ENCODE results near the gene TFE3. TPM values are rescaled to one million over a fixed set of nuclear protein-coding genes. Genes with fewer than 3 reads are reported as not detected.

TFE3 gene
- total and polyA plus RNA-seq, 2 experiments from 2014 or later: 21.4 to 83.8 TPM

DNA sequence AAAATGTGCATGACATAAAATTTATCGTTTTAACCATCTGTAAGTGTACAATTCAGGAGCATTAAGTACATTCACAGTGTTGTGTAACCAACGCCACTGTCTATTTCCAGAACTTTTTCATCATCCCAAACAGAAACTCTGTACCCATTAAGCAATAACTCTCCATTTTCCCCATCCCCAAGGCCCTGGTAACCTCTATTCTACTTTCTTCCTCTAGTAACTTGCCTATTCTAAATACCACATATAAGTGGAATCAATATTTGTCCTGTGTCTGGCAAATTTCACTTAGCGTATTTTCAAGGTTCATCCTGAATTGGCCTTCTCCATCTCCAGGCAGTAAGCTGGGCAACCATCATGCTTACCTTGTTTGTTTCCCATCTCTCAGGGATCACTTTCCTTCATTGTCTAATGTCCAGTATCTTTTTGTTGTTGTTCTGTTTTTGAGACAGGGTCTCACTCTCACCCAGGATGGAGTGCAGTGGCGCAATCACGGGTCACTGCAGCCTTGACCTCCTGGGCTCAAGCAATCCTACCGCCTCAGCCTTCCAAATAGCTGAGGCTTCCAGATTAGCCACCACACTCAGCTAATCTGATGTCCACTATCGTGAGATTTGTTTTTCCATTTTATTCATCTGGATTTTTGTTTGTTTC lies 23.4 kb downstream of the TFE3 start:
- DNase-seq (ENCODE audit: low spot score) (no peak), ATAC-seq (no peak)
- Histone ChIP-seq H3K9me2 (ENCODE audit: insufficient read depth) (no peaks in the 10 kb centered on the region), H3K27ac (ENCODE audit: low read depth) (no peak overlapping the region), H3K4me3 (no peak overlapping the region), H3F3A (replicated peaks; ENCODE audit: low read depth) (no peaks in the 10 kb centered on the region), H3K36me3 (ENCODE audit: insufficient read depth) (no peaks in the 10 kb centered on the region), H3K27me3 (ENCODE audit: insufficient read depth) (no peaks in the 10 kb centered on the region), H4K20me1 (replicated peaks; ENCODE audit: insufficient read depth) (no peaks in the 10 kb centered on the region), H3K79me2 (replicated peaks; ENCODE audit: insufficient read depth) (no peaks in the 10 kb centered on the region), H3K4me2 (no peak overlapping the region), H2AFZ (no peak overlapping the region), H3K4me1 (ENCODE audit: insufficient read depth) (no peaks in the 10 kb centered on the region)
- no peak for TF ChIP-seq NANOG (IDR thresholded peaks at IDR 0.05; ENCODE audit: borderline replicate concordance)
- no peak for TF ChIP-seq STAT1 (IDR thresholded peaks at IDR 0.05; ENCODE audit: unreplicated experiment)
- no peak for TF ChIP-seq EZH2phosphoT487 (IDR thresholded peaks at IDR 0.05; ENCODE audit: unreplicated experiment)
- TF ChIP-seq JUNB (IDR thresholded peaks at IDR 0.05; ENCODE audit: unreplicated experiment): no peak
- no peak for TF ChIP-seq POLR2AphosphoS5 (IDR thresholded peaks at IDR 0.05; ENCODE audit: low read depth)
- TF ChIP-seq, protein P1, sequence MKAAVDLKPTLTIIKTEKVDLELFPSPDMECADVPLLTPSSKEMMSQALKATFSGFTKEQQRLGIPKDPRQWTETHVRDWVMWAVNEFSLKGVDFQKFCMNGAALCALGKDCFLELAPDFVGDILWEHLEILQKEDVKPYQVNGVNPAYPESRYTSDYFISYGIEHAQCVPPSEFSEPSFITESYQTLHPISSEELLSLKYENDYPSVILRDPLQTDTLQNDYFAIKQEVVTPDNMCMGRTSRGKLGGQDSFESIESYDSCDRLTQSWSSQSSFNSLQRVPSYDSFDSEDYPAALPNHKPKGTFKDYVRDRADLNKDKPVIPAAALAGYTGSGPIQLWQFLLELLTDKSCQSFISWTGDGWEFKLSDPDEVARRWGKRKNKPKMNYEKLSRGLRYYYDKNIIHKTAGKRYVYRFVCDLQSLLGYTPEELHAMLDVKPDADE (IDR thresholded peaks at IDR 0.05): no peak
- TF ChIP-seq, protein P2, sequence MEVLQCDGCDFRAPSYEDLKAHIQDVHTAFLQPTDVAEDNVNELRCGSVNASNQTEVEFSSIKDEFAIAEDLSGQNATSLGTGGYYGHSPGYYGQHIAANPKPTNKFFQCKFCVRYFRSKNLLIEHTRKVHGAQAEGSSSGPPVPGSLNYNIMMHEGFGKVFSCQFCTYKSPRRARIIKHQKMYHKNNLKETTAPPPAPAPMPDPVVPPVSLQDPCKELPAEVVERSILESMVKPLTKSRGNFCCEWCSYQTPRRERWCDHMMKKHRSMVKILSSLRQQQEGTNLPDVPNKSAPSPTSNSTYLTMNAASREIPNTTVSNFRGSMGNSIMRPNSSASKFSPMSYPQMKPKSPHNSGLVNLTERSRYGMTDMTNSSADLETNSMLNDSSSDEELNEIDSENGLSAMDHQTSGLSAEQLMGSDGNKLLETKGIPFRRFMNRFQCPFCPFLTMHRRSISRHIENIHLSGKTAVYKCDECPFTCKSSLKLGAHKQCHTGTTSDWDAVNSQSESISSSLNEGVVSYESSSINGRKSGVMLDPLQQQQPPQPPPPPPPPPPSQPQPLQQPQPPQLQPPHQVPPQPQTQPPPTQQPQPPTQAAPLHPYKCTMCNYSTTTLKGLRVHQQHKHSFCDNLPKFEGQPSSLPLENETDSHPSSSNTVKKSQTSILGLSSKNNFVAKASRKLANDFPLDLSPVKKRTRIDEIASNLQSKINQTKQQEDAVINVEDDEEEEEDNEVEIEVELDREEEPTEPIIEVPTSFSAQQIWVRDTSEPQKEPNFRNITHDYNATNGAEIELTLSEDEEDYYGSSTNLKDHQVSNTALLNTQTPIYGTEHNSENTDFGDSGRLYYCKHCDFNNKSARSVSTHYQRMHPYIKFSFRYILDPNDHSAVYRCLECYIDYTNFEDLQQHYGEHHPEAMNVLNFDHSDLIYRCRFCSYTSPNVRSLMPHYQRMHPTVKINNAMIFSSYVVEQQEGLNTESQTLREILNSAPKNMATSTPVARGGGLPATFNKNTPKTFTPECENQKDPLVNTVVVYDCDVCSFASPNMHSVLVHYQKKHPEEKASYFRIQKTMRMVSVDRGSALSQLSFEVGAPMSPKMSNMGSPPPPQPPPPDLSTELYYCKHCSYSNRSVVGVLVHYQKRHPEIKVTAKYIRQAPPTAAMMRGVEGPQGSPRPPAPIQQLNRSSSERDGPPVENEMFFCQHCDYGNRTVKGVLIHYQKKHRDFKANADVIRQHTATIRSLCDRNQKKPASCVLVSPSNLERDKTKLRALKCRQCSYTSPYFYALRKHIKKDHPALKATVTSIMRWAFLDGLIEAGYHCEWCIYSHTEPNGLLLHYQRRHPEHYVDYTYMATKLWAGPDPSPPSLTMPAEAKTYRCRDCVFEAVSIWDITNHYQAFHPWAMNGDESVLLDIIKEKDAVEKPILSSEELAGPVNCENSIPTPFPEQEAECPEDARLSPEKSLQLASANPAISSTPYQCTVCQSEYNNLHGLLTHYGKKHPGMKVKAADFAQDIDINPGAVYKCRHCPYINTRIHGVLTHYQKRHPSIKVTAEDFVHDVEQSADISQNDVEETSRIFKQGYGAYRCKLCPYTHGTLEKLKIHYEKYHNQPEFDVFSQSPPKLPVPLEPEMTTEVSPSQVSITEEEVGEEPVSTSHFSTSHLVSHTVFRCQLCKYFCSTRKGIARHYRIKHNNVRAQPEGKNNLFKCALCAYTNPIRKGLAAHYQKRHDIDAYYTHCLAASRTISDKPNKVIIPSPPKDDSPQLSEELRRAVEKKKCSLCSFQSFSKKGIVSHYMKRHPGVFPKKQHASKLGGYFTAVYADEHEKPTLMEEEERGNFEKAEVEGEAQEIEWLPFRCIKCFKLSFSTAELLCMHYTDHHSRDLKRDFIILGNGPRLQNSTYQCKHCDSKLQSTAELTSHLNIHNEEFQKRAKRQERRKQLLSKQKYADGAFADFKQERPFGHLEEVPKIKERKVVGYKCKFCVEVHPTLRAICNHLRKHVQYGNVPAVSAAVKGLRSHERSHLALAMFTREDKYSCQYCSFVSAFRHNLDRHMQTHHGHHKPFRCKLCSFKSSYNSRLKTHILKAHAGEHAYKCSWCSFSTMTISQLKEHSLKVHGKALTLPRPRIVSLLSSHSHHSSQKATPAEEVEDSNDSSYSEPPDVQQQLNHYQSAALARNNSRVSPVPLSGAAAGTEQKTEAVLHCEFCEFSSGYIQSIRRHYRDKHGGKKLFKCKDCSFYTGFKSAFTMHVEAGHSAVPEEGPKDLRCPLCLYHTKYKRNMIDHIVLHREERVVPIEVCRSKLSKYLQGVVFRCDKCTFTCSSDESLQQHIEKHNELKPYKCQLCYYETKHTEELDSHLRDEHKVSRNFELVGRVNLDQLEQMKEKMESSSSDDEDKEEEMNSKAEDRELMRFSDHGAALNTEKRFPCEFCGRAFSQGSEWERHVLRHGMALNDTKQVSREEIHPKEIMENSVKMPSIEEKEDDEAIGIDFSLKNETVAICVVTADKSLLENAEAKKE (CRISPR knock-in tag; IDR thresholded peaks at IDR 0.05): no peak
- TF ChIP-seq ZNF331 (CRISPR knock-in tag; IDR thresholded peaks at IDR 0.05; ENCODE audit: low read depth): no peak
- TF ChIP-seq, protein P3, sequence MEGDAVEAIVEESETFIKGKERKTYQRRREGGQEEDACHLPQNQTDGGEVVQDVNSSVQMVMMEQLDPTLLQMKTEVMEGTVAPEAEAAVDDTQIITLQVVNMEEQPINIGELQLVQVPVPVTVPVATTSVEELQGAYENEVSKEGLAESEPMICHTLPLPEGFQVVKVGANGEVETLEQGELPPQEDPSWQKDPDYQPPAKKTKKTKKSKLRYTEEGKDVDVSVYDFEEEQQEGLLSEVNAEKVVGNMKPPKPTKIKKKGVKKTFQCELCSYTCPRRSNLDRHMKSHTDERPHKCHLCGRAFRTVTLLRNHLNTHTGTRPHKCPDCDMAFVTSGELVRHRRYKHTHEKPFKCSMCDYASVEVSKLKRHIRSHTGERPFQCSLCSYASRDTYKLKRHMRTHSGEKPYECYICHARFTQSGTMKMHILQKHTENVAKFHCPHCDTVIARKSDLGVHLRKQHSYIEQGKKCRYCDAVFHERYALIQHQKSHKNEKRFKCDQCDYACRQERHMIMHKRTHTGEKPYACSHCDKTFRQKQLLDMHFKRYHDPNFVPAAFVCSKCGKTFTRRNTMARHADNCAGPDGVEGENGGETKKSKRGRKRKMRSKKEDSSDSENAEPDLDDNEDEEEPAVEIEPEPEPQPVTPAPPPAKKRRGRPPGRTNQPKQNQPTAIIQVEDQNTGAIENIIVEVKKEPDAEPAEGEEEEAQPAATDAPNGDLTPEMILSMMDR (conservative IDR thresholded peaks at IDR 0.05; ENCODE audit: low read depth in 2 of 2): no peak
- H3K27ac Mint-ChIP-seq: no peak overlapping the region
- no peaks in the 10 kb centered on the region for H3K9me3 Mint-ChIP-seq
- H3K4me3 Mint-ChIP-seq: no peak overlapping the region
- no peaks in the 10 kb centered on the region for H3K4me1 Mint-ChIP-seq
- peaks cover 10% of the 10 kb centered on the region; the same call in 2 of the 3 replicates for H3K36me3 Mint-ChIP-seq (ENCODE audit: low read depth)
- H3K27me3 Mint-ChIP-seq (ENCODE audit: insufficient read depth, low read depth, poor library complexity): no peaks in the 10 kb centered on the region

Data from GM23338 (cell line).